Measurements from ENCODE around the gene TOB1. TPM values are rescaled to one million over a fixed set of nuclear protein-coding genes. Genes with fewer than 3 reads are reported as not detected.

Gene TOB1, protein sequence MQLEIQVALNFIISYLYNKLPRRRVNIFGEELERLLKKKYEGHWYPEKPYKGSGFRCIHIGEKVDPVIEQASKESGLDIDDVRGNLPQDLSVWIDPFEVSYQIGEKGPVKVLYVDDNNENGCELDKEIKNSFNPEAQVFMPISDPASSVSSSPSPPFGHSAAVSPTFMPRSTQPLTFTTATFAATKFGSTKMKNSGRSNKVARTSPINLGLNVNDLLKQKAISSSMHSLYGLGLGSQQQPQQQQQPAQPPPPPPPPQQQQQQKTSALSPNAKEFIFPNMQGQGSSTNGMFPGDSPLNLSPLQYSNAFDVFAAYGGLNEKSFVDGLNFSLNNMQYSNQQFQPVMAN
- total RNA-seq: 100 to 1,000 TPM in 3 of 5 donors, 10 to 100 TPM in 2; 69.4 to 346 (median 100) TPM
- 10 to 100 TPM; 30.1 to 40.0 (median 39.9) TPM for polyA plus RNA-seq
- long read RNA-seq, donor 1, transcript TOB1-202 (2 exons, 2,229 nt): major isoform, 14 of 160 reads
- long read RNA-seq, donor 1, partial matches to known transcripts: 145 of 160 reads
- long read RNA-seq, donor 1, other reads (novel, unspliced or antisense): 0 of 160 reads
- long read RNA-seq, donor 2, transcript TOB1-202 (2 exons, 2,229 nt): major isoform, 9 of 127 reads
- long read RNA-seq, donor 2, partial matches to known transcripts: 118 of 127 reads
- long read RNA-seq, donor 2, other reads (novel, unspliced or antisense): 0 of 127 reads
- long read RNA-seq, donor 3, transcript TOB1-202 (2 exons, 2,229 nt): major isoform, 24 of 205 reads
- long read RNA-seq, donor 3, partial matches to known transcripts: 181 of 205 reads
- long read RNA-seq, donor 3, other reads (novel, unspliced or antisense): 0 of 205 reads
- long read RNA-seq, donor 4, partial matches to known transcripts: 0 of 1 reads
- long read RNA-seq, donor 4, other reads (novel, unspliced or antisense): 0 of 1 reads
- long read RNA-seq, donor 5, transcript TOB1-202 (2 exons, 2,229 nt): major isoform, 8 of 8 reads
- long read RNA-seq, donor 5, partial matches to known transcripts: 0 of 8 reads
- long read RNA-seq, donor 5, other reads (novel, unspliced or antisense): 0 of 8 reads
- long read RNA-seq, donor 6, transcript TOB1-202 (2 exons, 2,229 nt): major isoform, 56 of 58 reads
- long read RNA-seq, donor 6, partial matches to known transcripts: 0 of 58 reads
- long read RNA-seq, donor 6, other reads (novel, unspliced or antisense): 0 of 58 reads
- long read RNA-seq, donor 7, transcript TOB1-202 (2 exons, 2,229 nt): major isoform, 21 of 21 reads
- long read RNA-seq, donor 7, partial matches to known transcripts: 0 of 21 reads
- long read RNA-seq, donor 7, other reads (novel, unspliced or antisense): 0 of 21 reads
- long read RNA-seq, donor 8, transcript TOB1-202 (2 exons, 2,229 nt): major isoform, 16 of 16 reads
- long read RNA-seq, donor 8, partial matches to known transcripts: 0 of 16 reads
- long read RNA-seq, donor 8, other reads (novel, unspliced or antisense): 0 of 16 reads
- long read RNA-seq, donor 9, transcript TOB1-202 (2 exons, 2,229 nt): major isoform, 8 of 104 reads
- long read RNA-seq, donor 9, partial matches to known transcripts: 95 of 104 reads
- long read RNA-seq, donor 9, other reads (novel, unspliced or antisense): 0 of 104 reads
- long read RNA-seq, donor 10, transcript TOB1-202 (2 exons, 2,229 nt): major isoform, 12 of 94 reads
- long read RNA-seq, donor 10, partial matches to known transcripts: 82 of 94 reads
- long read RNA-seq, donor 10, other reads (novel, unspliced or antisense): 0 of 94 reads

DNA sequence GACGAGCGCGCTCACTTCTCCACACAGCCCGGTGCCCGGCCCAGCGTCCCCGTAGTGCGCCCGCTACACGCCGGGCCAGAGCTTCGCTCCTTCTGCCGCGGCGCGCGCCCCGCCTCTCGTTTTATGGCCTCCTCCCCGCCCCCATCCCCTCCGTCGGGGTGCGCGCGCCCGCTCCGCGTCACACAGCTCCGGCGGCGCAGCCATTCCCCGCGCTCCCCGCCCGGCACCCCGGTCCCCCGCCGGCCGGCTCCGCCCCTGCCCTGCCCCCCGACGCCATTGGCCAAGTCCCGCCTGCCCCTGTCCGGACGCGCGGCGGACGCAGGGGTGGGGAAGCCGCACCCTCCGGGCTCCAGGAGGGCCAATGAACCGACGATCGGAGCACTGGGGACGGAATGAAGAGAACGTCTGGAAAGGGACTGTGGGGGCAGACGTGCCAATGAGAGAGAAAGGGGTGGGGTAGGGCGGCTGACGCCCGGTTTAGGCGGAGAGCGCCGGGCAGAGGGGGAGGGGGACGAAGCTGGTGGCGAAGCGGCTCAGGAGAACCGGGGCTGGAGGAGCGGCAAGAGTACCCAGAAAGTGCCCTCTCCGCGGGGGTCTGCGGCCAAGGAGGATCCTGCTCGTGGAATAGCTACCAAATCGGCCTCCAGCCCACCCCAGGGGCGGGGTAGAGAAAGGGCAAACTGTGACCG, at the start of gene TOB1:
Gene TOB1, minus strand, starts transcription at position 94 of the 689 bp plus-strand sequence. CDS start 2,337 bp downstream, outside the sequence.
- WGBS, 5 donors: 0 to 1% (median 0%) methylated on average over 21 to 75 of the region's 75 CpGs
- peak within 1 kb of the TSS; percentile 84 to 99 (median 95) for H3K4me3 ChIP-seq
- H3K36me3 ChIP-seq: peaks cover 22 to 24% (median 23%) of the 10 kb centered on the region in 4 donors
- intact Hi-C loops (cut with DNase I; ENCODE audit: low total_unique reads): no loop called here
- H3K9me3 ChIP-seq: no peaks in the 10 kb centered on the region
- peak within 1 kb of the TSS; percentile 99 to 100 (median 100) for H3K27ac ChIP-seq
- DNase-seq: peak; percentile 98 to 99
- peaks cover 31 to 56% (median 42%) of the 10 kb centered on the region in 4 donors for H3K4me1 ChIP-seq
- no peak for TF ChIP-seq EP300 (IDR thresholded peaks at IDR 0.05)
- TF ChIP-seq POLR2AphosphoS5 (IDR thresholded peaks at IDR 0.05): peak; percentile 96 to 100 (median 100)
- peak in 3 of 4 donors; percentile 87 to 97 (median 95) for TF ChIP-seq POLR2A (IDR thresholded peaks at IDR 0.05)
- H3K27me3 ChIP-seq: no peaks in the 10 kb centered on the region

DNA sequence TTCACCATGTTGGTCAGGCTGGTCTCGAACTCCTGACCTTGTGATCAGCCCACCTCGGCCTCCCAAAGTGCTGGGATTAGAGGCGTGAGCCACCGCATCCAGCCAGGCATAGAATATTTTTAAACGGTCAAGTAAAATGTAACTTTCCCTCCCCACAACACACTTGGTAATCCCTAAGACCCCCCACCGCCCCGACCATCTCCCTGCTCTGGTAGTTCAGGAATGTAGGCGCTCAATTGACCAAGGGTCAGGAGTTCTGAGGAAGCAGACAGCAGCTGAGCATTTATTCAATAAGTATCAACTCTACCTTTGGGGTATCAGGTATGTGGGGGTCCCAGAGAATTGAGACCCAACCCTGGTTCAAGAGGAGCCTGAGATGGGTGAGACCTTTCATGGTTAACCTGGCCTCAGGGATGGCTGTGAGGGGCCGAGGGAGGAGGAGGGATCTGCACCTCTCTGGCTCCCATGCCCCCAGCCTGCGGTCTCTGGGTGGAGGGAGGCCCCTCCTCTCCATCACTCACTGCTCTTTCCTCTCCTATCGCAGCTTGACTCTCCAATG, 48.4 kb upstream of the TOB1 start:
- no peak overlapping the region for H3K4me3 ChIP-seq
- no peaks in the 10 kb centered on the region for H3K36me3 ChIP-seq
- TF ChIP-seq POLR2AphosphoS5 (IDR thresholded peaks at IDR 0.05): no peak
- TF ChIP-seq EP300 (IDR thresholded peaks at IDR 0.05): no peak
- no peak for TF ChIP-seq POLR2A (IDR thresholded peaks at IDR 0.05)
- TF ChIP-seq, protein P1, sequence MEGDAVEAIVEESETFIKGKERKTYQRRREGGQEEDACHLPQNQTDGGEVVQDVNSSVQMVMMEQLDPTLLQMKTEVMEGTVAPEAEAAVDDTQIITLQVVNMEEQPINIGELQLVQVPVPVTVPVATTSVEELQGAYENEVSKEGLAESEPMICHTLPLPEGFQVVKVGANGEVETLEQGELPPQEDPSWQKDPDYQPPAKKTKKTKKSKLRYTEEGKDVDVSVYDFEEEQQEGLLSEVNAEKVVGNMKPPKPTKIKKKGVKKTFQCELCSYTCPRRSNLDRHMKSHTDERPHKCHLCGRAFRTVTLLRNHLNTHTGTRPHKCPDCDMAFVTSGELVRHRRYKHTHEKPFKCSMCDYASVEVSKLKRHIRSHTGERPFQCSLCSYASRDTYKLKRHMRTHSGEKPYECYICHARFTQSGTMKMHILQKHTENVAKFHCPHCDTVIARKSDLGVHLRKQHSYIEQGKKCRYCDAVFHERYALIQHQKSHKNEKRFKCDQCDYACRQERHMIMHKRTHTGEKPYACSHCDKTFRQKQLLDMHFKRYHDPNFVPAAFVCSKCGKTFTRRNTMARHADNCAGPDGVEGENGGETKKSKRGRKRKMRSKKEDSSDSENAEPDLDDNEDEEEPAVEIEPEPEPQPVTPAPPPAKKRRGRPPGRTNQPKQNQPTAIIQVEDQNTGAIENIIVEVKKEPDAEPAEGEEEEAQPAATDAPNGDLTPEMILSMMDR (IDR thresholded peaks at IDR 0.05): no peak
- peaks cover 54 to 85% (median 73%) of the 10 kb centered on the region in 4 donors for H3K4me1 ChIP-seq
- 66 to 80% (median 74%) methylated on average over 11 of the region's 11 CpGs for WGBS, 5 donors
- DNase-seq: no peak
- intact Hi-C loops (cut with DNase I; ENCODE audit: low total_unique reads): no loop called here
- H3K27me3 ChIP-seq: no peaks in the 10 kb centered on the region
- peak overlapping the region; percentile 66 to 97 (median 90) for H3K27ac ChIP-seq
- H3K9me3 ChIP-seq: no peaks in the 10 kb centered on the region

DNA sequence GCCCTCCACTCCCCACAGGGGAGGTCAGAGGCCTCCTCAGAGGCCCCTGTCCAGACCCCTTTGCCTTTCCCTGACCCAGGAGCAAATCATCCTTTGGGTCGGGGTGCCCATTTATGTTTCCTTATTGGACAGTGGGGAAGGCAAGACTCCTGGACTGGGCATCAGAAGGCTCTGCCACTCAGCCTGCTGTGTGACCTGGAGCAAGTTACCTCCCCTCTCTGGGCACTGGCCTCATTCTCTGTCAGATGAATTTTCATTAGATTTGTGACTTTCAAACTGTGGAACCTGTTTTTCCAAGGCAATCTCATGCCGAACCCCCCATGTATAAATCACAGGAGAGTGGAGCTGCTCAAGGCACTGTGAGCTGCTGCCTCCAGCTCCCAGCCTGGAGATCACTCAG, 47.0 kb upstream of the TOB1 start:
- H3K27ac ChIP-seq: peak overlapping the region; percentile 52 to 97 (median 90)
- H3K4me3 ChIP-seq: no peak overlapping the region
- no peaks in the 10 kb centered on the region for H3K9me3 ChIP-seq
- DNase-seq: no peak
- H3K27me3 ChIP-seq: no peaks in the 10 kb centered on the region
- TF ChIP-seq EP300 (IDR thresholded peaks at IDR 0.05) (no peak), POLR2A (IDR thresholded peaks at IDR 0.05) (no peak), POLR2AphosphoS5 (IDR thresholded peaks at IDR 0.05) (no peak)
- TF ChIP-seq, protein P1 (IDR thresholded peaks at IDR 0.05): no peak
- intact Hi-C loops (cut with DNase I; ENCODE audit: low total_unique reads): no loop called here
- H3K4me1 ChIP-seq: peaks cover 51 to 85% (median 71%) of the 10 kb centered on the region in 4 donors
- H3K36me3 ChIP-seq: no peaks in the 10 kb centered on the region
- 56 to 93% (median 76%) methylated on average over 1 to 2 of the region's 2 CpGs for WGBS, 5 donors

All from stomach (tissue), 19 donors.